ENCODE results near the gene DDI2.
A peak's percentile ranks its signal among the peaks of the same experiment; 100 is the strongest.

The DDI2 gene

DNA sequence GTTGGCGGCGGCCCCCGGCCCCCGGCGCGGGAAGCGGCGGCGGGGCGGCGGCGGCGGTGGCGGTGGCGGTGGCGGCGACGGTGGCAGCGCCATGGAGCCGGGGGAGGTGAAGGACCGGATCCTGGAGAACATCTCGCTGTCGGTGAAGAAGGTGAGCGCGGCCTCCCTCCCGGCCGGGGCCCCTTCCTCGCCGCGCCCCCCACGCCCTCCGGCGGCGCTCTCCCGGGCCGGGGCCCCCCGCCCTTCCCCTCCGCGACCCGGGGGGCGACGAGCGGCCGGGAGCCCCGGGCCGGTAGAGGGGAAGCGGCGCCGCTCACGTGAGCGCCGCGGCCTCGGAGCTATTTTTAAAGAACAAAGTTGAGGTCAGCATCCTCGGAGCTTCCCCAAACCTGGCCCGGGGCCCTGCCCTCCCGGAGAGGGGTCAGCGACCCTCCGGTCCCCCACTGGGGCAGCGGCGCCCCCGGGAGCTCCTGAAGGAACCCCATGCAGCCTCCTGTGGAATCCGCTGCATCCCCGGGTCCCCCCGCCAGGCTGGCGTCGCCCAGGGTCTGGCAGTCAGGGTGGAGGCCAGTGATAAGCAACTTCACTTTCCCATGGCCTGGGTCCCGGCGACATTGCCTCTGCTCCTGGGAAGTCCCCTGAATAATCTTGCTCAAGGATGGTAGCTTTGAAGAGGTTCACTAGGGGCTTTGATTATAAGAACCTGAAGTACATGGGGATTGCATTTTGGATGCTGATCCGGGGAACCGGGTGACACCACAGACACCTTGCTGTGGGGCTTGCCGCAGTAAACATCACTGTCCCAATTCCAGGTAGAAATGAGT is 67.4 kb downstream of the DDI2 start (continued):
- no peak for TF ChIP-seq ZFP41 (tag by site-specific recombination; IDR thresholded peaks at IDR 0.05; ENCODE audit: borderline replicate concordance)
- TF ChIP-seq ZNF211 (tag by site-specific recombination; IDR thresholded peaks at IDR 0.05; ENCODE audit: low read depth), result no peak
- TF ChIP-seq ZEB2 (tag by site-specific recombination; IDR thresholded peaks at IDR 0.05), result no peak
- TF ChIP-seq, protein P1, sequence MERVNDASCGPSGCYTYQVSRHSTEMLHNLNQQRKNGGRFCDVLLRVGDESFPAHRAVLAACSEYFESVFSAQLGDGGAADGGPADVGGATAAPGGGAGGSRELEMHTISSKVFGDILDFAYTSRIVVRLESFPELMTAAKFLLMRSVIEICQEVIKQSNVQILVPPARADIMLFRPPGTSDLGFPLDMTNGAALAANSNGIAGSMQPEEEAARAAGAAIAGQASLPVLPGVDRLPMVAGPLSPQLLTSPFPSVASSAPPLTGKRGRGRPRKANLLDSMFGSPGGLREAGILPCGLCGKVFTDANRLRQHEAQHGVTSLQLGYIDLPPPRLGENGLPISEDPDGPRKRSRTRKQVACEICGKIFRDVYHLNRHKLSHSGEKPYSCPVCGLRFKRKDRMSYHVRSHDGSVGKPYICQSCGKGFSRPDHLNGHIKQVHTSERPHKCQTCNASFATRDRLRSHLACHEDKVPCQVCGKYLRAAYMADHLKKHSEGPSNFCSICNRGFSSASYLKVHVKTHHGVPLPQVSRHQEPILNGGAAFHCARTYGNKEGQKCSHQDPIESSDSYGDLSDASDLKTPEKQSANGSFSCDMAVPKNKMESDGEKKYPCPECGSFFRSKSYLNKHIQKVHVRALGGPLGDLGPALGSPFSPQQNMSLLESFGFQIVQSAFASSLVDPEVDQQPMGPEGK (tag by site-specific recombination; IDR thresholded peaks at IDR 0.05), result peak; percentile 67
- no peak for TF ChIP-seq ZNF24 (tag by site-specific recombination; IDR thresholded peaks at IDR 0.05)
- peak; percentile 62 for TF ChIP-seq ZNF335 (tag by site-specific recombination; conservative IDR thresholded peaks at IDR 0.05)
- no peak for TF ChIP-seq ZNF341 (tag by site-specific recombination; IDR thresholded peaks at IDR 0.05; ENCODE audit: low read depth)
- TF ChIP-seq ZSCAN30 (tag by site-specific recombination; IDR thresholded peaks at IDR 0.05), result no peak
- TF ChIP-seq ZNF155 (tag by site-specific recombination; IDR thresholded peaks at IDR 0.05), result no peak
- TF ChIP-seq SP7 (tag by site-specific recombination; IDR thresholded peaks at IDR 0.05), result no peak
- no peak for TF ChIP-seq GLI4 (tag by site-specific recombination; IDR thresholded peaks at IDR 0.05)
- TF ChIP-seq ZNF596 (tag by site-specific recombination; IDR thresholded peaks at IDR 0.05), result no peak
- peak; percentile 90 for TF ChIP-seq ZIC2 (tag by site-specific recombination; IDR thresholded peaks at IDR 0.05)
- TF ChIP-seq MYNN (tag by site-specific recombination; IDR thresholded peaks at IDR 0.05; ENCODE audit: borderline replicate concordance), result no peak
- TF ChIP-seq ZSCAN16 (tag by site-specific recombination; IDR thresholded peaks at IDR 0.05), result no peak

DNA sequence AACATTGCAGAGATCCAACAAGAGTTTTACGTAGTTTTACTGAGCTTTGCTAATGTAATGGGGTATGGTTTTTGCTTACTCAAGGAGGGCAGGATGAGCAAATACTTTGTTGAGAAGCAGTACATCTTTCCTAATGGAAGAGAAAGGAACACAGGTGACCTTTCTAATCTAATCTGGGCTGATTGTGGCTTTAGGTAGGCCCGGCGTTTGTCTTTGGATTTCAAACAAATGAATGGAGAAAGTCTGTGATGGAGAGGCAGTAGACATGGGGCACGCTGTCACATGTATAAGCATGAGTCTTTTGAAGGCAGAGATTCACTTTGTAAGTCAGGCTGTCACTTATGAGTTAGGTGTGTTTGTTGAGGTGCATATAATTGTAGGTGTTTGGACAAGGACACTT is 68.6 kb downstream of the DDI2 start:
- TF ChIP-seq, protein P2, sequence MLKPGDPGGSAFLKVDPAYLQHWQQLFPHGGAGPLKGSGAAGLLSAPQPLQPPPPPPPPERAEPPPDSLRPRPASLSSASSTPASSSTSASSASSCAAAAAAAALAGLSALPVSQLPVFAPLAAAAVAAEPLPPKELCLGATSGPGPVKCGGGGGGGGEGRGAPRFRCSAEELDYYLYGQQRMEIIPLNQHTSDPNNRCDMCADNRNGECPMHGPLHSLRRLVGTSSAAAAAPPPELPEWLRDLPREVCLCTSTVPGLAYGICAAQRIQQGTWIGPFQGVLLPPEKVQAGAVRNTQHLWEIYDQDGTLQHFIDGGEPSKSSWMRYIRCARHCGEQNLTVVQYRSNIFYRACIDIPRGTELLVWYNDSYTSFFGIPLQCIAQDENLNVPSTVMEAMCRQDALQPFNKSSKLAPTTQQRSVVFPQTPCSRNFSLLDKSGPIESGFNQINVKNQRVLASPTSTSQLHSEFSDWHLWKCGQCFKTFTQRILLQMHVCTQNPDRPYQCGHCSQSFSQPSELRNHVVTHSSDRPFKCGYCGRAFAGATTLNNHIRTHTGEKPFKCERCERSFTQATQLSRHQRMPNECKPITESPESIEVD (tag by site-specific recombination; IDR thresholded peaks at IDR 0.05), result peak; percentile 63; the same call in 1 of the 2 replicates
- no peak for TF ChIP-seq HOXA7 (CRISPR knock-in tag; IDR thresholded peaks at IDR 0.05; ENCODE audit: borderline replicate concordance)
- TF ChIP-seq PRDM1 (tag by site-specific recombination; IDR thresholded peaks at IDR 0.05), result peak; percentile 83; the same call in 1 of the 2 replicates
- Histone ChIP-seq H3K36me3 (ENCODE audit: control insufficient read depth in 2 of 2, insufficient read depth in 1 of 2, low read length in 2 of 2) (peaks cover 0 to 16% of the 10 kb centered on the region in 2 experiments; a peak in 1 of 3 replicates), H3K9me3 (ENCODE audit: control insufficient read depth, insufficient read depth, low read depth, low read length) (no peaks in the 10 kb centered on the region), H3K4me3 (ENCODE audit: low read depth, low read length) (peak overlapping the region; percentile 9), H3K4me1 (ENCODE audit: control insufficient read depth, insufficient read depth, low read length) (no peaks in the 10 kb centered on the region; the same call in 1 of the 2 replicates), H3K27ac (ENCODE audit: extremely low read depth, low read depth, low read length) (no peak overlapping the region)
- POLR2A ChIA-PET, result no interaction called here
- CTCF ChIA-PET, result no interaction called here

DNA sequence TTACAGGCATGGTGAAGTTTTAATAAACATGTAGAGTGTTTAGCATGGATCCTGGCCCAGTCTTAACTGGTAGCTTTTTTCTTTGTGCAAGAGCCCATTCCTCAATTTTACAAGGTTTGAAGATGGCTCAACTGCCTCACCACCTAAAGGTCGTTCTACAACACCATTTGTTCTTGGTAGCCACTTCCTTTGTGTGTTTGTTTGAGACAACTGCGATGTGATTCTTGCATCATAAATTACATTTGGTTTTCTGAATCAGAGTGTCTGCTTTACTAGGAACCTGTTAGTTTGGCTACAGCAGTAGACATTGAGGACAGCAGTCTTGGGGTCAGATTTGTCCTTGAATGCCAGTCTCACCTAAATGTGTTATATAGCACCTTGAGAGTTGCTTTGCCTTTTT is 70.2 kb downstream of the DDI2 start:
- Histone ChIP-seq H3K4me1 (ENCODE audit: control insufficient read depth, insufficient read depth, low read length) (no peaks in the 10 kb centered on the region), H3K9me3 (ENCODE audit: control insufficient read depth, insufficient read depth, low read depth, low read length) (no peaks in the 10 kb centered on the region), H3K36me3 (ENCODE audit: control insufficient read depth in 2 of 2, insufficient read depth in 1 of 2, low read length in 2 of 2) (peaks cover 0 to 19% of the 10 kb centered on the region in 2 experiments; a peak in 1 of 3 replicates), H3K4me3 (ENCODE audit: low read depth, low read length) (no peak overlapping the region), H3K27ac (ENCODE audit: extremely low read depth, low read depth, low read length) (no peak overlapping the region)
- ChIA-PET CTCF (interaction anchor here (0.6 kb wide), 1 partner anchor 91 kb away, joined by 4 read pairs; no protein-coding TSS in a partner anchor), POLR2A (no interaction called here)
- TF ChIP-seq, protein P3, sequence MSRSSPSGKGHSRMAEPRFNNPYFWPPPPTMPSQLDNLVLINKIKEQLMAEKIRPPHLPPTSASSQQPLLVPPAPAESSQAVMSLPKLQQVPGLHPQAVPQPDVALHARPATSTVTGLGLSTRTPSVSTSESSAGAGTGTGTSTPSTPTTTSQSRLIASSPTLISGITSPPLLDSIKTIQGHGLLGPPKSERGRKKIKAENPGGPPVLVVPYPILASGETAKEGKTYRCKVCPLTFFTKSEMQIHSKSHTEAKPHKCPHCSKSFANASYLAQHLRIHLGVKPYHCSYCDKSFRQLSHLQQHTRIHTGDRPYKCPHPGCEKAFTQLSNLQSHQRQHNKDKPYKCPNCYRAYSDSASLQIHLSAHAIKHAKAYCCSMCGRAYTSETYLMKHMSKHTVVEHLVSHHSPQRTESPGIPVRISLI (tag by site-specific recombination; IDR thresholded peaks at IDR 0.05), result no peak
- TF ChIP-seq ZNF549 (tag by site-specific recombination; IDR thresholded peaks at IDR 0.05), result no peak
- no peak for TF ChIP-seq ZNF433 (tag by site-specific recombination; IDR thresholded peaks at IDR 0.05; ENCODE audit: low read depth)
- TF ChIP-seq, protein P4, sequence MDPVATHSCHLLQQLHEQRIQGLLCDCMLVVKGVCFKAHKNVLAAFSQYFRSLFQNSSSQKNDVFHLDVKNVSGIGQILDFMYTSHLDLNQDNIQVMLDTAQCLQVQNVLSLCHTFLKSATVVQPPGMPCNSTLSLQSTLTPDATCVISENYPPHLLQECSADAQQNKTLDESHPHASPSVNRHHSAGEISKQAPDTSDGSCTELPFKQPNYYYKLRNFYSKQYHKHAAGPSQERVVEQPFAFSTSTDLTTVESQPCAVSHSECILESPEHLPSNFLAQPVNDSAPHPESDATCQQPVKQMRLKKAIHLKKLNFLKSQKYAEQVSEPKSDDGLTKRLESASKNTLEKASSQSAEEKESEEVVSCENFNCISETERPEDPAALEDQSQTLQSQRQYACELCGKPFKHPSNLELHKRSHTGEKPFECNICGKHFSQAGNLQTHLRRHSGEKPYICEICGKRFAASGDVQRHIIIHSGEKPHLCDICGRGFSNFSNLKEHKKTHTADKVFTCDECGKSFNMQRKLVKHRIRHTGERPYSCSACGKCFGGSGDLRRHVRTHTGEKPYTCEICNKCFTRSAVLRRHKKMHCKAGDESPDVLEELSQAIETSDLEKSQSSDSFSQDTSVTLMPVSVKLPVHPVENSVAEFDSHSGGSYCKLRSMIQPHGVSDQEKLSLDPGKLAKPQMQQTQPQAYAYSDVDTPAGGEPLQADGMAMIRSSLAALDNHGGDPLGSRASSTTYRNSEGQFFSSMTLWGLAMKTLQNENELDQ (tag by site-specific recombination; IDR thresholded peaks at IDR 0.05; ENCODE audit: low read depth), result no peak
- no peak for TF ChIP-seq ZNF302 (tag by site-specific recombination; IDR thresholded peaks at IDR 0.05; ENCODE audit: low read depth)
- TF ChIP-seq, protein P5, sequence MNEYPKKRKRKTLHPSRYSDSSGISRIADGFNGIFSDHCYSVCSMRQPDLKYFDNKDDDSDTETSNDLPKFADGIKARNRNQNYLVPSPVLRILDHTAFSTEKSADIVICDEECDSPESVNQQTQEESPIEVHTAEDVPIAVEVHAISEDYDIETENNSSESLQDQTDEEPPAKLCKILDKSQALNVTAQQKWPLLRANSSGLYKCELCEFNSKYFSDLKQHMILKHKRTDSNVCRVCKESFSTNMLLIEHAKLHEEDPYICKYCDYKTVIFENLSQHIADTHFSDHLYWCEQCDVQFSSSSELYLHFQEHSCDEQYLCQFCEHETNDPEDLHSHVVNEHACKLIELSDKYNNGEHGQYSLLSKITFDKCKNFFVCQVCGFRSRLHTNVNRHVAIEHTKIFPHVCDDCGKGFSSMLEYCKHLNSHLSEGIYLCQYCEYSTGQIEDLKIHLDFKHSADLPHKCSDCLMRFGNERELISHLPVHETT (tag by site-specific recombination; IDR thresholded peaks at IDR 0.05), result no peak
- no peak for TF ChIP-seq ZNF2 (tag by site-specific recombination; IDR thresholded peaks at IDR 0.05)
